CD4-positive, alpha-beta T cell (primary cell): Measurements from ENCODE around the gene ERC2. TPM values are rescaled to one million over a fixed set of nuclear protein-coding genes. Genes with fewer than 3 reads are reported as not detected.

ENCODE experiments used
- ATAC-seq: fragments of 200-7000 bp; cut with Tn5 transposase; one replicate; pipeline ENCODE4 v1.10.0; 2022; ENCODE audit warnings: mild to moderate bottlenecking; ENCODE audit not compliant: poor library complexity
- CTCF ChIA-PET: fragments of 350-600 bp; sonication (Branson Sonifier 250); formaldehyde crosslinking; loops from one replicate; lab custom pipeline; 2021; ENCODE audit warnings: antibody characterized with exemption, inconsistent platforms; lab: Charles Lee
- POLR2A ChIA-PET: fragments of 350-600 bp; sonication (Branson Sonifier 250); formaldehyde crosslinking; loops from one replicate; lab custom pipeline; 2021; ENCODE audit warnings: antibody characterized with exemption, inconsistent platforms; lab: Charles Lee
- DNase-seq, 14 experiments: peaks; one replicate each; pipeline ENCODE4 v3.0.0-alpha.2; 2013 to 2020; ENCODE audit warnings: mixed read lengths in 2 of 14
- H3K27ac ChIP-seq, 2 donors: one replicate each; pipeline versions ENCODE4 v1.5.1 to v1.7.0; 2013; ENCODE audit warnings: low read length in 2 of 2, low read depth in 1 of 2, mild to moderate bottlenecking in 1 of 2
- H3K27me3 ChIP-seq, 2 experiments: 1 replicate in 1 of 2; 2 replicates in 1 of 2; pipeline versions ENCODE4 v1.6.1 to v1.7.0; 2013; ENCODE audit warnings: low read length in 2 of 2, control low read depth in 1 of 2, mild to moderate bottlenecking in 1 of 2, moderate library complexity in 1 of 2; ENCODE audit not compliant: insufficient read depth in 2 of 2, control insufficient read depth in 1 of 2
- H3K36me3 ChIP-seq: one replicate; pipeline ENCODE4 v1.6.1; 2013; ENCODE audit warnings: low read length, control low read depth; ENCODE audit not compliant: insufficient read depth
- H3K4me1 ChIP-seq: one replicate; pipeline ENCODE4 v1.6.1; 2013; ENCODE audit warnings: low read length, control low read depth; ENCODE audit not compliant: insufficient read depth
- H3K4me3 ChIP-seq: one replicate; pipeline ENCODE4 v1.5.1; 2013; ENCODE audit warnings: mild to moderate bottlenecking, low read length, moderate library complexity
- H3K9me3 ChIP-seq, 2 experiments: 1 replicate in 1 of 2; 2 replicates in 1 of 2; pipeline versions ENCODE4 v1.6.1 to v1.7.0; 2013; ENCODE audit warnings: low read length in 2 of 2, mild to moderate bottlenecking in 2 of 2, control low read depth in 1 of 2, moderate library complexity in 1 of 2; ENCODE audit not compliant: control insufficient read depth in 1 of 2, insufficient read depth in 1 of 2
- H3K27ac Mint-ChIP-seq: one replicate; pipeline ENCODE4 v1.8.0; 2020; ENCODE audit warnings: mixed read lengths
- H3K27me3 Mint-ChIP-seq: one replicate; pipeline ENCODE4 v1.8.0; 2021; ENCODE audit warnings: mixed read lengths
- H3K36me3 Mint-ChIP-seq: one replicate; pipeline ENCODE4 v1.8.0; 2021; ENCODE audit warnings: low read depth, mixed read lengths
- H3K4me1 Mint-ChIP-seq: one replicate; pipeline ENCODE4 v1.8.0; 2021; ENCODE audit warnings: low read depth, mixed read lengths
- H3K4me3 Mint-ChIP-seq: one replicate; pipeline ENCODE4 v1.8.0; 2020; ENCODE audit warnings: mild to moderate bottlenecking, mixed read lengths
- H3K9me3 Mint-ChIP-seq: one replicate; pipeline ENCODE4 v1.8.0; 2020; ENCODE audit warnings: mixed read lengths
- CTCF ChIP-seq: fragments of 200-600 bp; IDR thresholded peaks from one replicate; pipeline ENCODE4 v1.8.0; 2022; ENCODE audit warnings: antibody characterized with exemption, mild to moderate bottlenecking
- intact Hi-C, 2 experiments: fragments of 100-400 bp; cut with DNase I in 1 of 2; cut with micrococcal nuclease in 1 of 2; formaldehyde crosslinking; loops; one replicate each; pipeline versions ENCODE4 v1.15.1 to v1.9.0; 2023 to 2025; cut with DNase I, micrococcal nuclease
- total RNA-seq, 174 experiments: library from RNA in 2 of 174; stranded (reverse) in 2 of 174; gene quantifications; one replicate each; pipeline ENCODE4 v1.2.3 and lab custom pipeline; 2021 to 2026

ERC2 gene
- total RNA-seq, 2 experiments from 2014 or later, result not detected

DNA sequence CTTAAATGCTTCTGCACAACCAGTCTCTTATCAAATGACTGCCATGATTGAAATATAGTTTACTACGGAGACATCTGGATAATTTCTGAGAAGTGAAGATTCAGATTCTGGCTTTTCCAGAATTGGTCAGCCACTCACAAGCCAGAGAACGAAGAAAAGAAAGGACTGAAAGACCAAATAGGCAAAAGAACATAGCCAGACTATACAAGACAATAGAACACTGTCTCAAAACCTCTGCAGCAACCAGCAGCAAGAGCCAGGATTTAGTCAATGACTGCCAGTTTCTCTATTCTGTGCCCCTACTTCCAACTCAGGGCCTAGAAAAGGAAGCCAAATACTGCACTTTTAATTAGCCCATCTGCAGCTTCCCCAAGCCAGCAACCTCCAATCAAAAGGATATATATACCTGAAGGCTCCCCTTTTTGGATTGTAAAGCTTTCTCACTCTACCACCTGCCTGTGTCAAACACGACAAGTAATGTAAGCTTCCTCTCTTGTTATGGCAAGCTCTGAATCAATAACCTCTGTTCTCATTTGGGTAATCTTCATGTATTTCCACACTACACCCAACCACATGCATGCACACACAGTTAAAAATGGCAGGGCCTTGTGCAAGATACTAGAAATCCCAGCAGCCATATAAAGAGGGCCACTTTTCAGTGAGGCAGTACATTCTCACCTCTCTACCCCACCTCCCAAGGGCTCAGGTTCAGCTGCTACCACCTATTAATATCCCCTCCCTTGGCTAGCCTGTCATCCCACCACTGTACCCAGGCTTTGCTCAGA, 97.1 kb downstream of the ERC2 start:
- Histone ChIP-seq H3K4me1 (no peaks in the 10 kb centered on the region), H3K9me3 (peaks cover under 1 to 6% of the 10 kb centered on the region in 2 experiments), H3K4me3 (no peak overlapping the region), H3K27me3 (no peaks in the 10 kb centered on the region), H3K36me3 (no peaks in the 10 kb centered on the region), H3K27ac (no peak overlapping the region)
- Mint-ChIP-seq H3K9me3 (peaks cover 5% of the 10 kb centered on the region), H3K36me3 (no peaks in the 10 kb centered on the region), H3K4me1 (no peaks in the 10 kb centered on the region), H3K27me3 (peaks cover 22% of the 10 kb centered on the region), H3K27ac (no peak overlapping the region), H3K4me3 (no peak overlapping the region)
- no peak for TF ChIP-seq CTCF
- no peak for DNase-seq
- POLR2A ChIA-PET, result no interaction called here
- intact Hi-C loops, result no loop called here
- CTCF ChIA-PET, result no interaction called here
- ATAC-seq, result no peak

- TF ChIP-seq CTCF, result no peak
- ChIA-PET CTCF (no interaction called here), POLR2A (no interaction called here)
- H3K27ac Mint-ChIP-seq, result no peak overlapping the region
- H3K9me3 ChIP-seq, result peaks cover 0 to under 1% of the 10 kb centered on the region in 2 experiments
- H3K36me3 ChIP-seq, result no peaks in the 10 kb centered on the region
- no peaks in the 10 kb centered on the region for H3K4me1 Mint-ChIP-seq
- H3K27ac ChIP-seq, result no peak overlapping the region
- no peaks in the 10 kb centered on the region for H3K4me1 ChIP-seq
- no peak overlapping the region for H3K4me3 Mint-ChIP-seq
- no peaks in the 10 kb centered on the region for H3K27me3 ChIP-seq
- H3K36me3 Mint-ChIP-seq, result no peaks in the 10 kb centered on the region
- intact Hi-C loops, result no loop called here
- no peak for ATAC-seq
- H3K27me3 Mint-ChIP-seq, result peaks cover 22% of the 10 kb centered on the region
- H3K9me3 Mint-ChIP-seq, result no peaks in the 10 kb centered on the region
- no peak overlapping the region for H3K4me3 ChIP-seq
- no peak for DNase-seq
Measured at GRCh38 chr3:56369914-56370313, 98.4 kb downstream of the ERC2 start.

DNA sequence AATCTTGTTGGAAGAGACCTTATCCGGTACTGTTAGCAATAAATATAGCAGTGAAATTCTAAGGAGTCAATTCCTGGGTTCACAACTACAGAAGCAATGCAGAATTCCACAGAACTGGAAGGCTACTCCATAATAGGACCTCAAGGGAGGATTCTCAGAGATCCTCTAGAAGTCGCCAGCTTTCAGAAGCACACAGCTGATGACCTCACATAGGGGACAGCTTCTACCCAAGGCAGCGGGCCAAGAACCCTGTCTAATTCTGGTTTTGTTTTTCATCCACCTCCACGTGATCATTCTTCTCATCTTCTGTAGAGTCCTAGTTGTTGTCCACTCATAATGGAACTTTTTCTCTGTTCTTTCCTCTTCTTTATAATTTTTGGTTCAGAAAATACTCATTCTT, 99.4 kb downstream of the ERC2 start:
- H3K4me1 Mint-ChIP-seq, result no peaks in the 10 kb centered on the region
- DNase-seq, result no peak

More for the DNA sequence above, 99.4 kb downstream of the ERC2 start:
- H3K27me3 ChIP-seq, result no peaks in the 10 kb centered on the region
- no peaks in the 10 kb centered on the region for H3K36me3 Mint-ChIP-seq
- H3K27ac Mint-ChIP-seq, result no peak overlapping the region
- no peaks in the 10 kb centered on the region for H3K4me1 ChIP-seq
- ChIA-PET CTCF (no interaction called here), POLR2A (no interaction called here)
- ATAC-seq, result no peak
- no peak overlapping the region for H3K4me3 ChIP-seq
- TF ChIP-seq CTCF, result no peak
- H3K27me3 Mint-ChIP-seq, result peaks cover 22% of the 10 kb centered on the region
- H3K27ac ChIP-seq, result no peak overlapping the region
- H3K9me3 ChIP-seq, result no peaks in the 10 kb centered on the region
- H3K36me3 ChIP-seq, result no peaks in the 10 kb centered on the region
- no peaks in the 10 kb centered on the region for H3K9me3 Mint-ChIP-seq
- intact Hi-C loops, result no loop called here
- H3K4me3 Mint-ChIP-seq, result no peak overlapping the region
